ENCODE measurements around the gene PRAC2.

DNA sequence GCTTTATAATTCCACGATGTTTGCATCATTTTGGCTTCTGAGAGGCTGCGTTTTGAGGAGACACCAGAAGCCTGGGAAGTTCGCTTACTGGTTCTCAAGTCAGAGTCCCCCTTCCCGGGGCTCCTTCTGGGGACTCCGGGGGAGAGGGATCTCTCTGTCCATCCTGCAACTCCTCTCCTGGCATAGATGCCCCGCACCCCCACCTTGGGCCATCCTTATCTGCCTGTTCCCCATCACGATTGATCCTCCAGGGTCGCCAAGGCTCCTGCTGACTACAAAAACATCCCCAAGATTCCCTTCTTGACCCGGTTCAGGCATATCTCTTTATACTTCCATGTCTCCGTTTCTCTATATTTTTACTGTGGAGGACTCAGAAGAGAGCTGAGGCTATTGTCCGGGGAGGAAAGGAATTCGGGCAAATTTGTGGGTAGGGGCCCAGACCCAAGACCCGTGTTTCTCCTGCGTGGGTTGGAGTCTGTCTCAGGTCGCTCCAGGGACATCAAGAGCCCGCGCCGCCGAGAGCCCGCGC is 24.0 kb downstream of the PRAC2 start:
- no peak for TF ChIP-seq EZH2 (IDR thresholded peaks at IDR 0.05; ENCODE audit: low read length)
- TF ChIP-seq, protein P1, sequence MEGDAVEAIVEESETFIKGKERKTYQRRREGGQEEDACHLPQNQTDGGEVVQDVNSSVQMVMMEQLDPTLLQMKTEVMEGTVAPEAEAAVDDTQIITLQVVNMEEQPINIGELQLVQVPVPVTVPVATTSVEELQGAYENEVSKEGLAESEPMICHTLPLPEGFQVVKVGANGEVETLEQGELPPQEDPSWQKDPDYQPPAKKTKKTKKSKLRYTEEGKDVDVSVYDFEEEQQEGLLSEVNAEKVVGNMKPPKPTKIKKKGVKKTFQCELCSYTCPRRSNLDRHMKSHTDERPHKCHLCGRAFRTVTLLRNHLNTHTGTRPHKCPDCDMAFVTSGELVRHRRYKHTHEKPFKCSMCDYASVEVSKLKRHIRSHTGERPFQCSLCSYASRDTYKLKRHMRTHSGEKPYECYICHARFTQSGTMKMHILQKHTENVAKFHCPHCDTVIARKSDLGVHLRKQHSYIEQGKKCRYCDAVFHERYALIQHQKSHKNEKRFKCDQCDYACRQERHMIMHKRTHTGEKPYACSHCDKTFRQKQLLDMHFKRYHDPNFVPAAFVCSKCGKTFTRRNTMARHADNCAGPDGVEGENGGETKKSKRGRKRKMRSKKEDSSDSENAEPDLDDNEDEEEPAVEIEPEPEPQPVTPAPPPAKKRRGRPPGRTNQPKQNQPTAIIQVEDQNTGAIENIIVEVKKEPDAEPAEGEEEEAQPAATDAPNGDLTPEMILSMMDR (optimal IDR thresholded peaks at IDR 0.05 in 1 of 3, IDR thresholded peaks at IDR 0.05 in 1 of 3, conservative IDR thresholded peaks at IDR 0.05 in 1 of 3; ENCODE audit: extremely low read depth in 1 of 3, insufficient read depth in 2 of 3, low read length in 3 of 3): no peak

Data from keratinocyte (primary cell).